GM21529 (cell line): ENCODE results near the gene KIAA0513.

Experiments used
- ATAC-seq: cut with Tn5 transposase; IDR thresholded peaks from one replicate; pipeline ENCODE4 v1.9.1; 2021; ENCODE audit not compliant: unreplicated experiment

Gene KIAA0513

DNA sequence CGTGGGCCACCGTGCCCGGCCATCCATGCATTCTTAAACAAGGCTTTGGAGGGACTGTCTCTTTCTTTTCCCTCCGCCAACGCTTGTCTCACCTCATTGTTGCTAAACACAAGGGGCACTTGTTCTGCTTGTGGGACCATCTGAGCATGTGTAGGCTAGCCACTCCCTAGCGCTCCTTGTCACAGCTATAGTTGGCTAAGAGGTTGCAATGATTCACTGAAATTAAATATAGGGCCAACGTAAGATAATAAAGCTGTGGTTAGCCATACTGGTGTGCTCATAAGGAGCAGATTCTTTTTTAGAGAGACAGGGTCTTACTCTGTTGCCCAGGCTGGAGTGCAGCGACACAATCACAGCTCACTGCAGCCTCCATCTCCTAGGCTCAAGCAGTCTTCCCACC lies 41.2 kb downstream of the KIAA0513 start:
- no peak for ATAC-seq

DNA sequence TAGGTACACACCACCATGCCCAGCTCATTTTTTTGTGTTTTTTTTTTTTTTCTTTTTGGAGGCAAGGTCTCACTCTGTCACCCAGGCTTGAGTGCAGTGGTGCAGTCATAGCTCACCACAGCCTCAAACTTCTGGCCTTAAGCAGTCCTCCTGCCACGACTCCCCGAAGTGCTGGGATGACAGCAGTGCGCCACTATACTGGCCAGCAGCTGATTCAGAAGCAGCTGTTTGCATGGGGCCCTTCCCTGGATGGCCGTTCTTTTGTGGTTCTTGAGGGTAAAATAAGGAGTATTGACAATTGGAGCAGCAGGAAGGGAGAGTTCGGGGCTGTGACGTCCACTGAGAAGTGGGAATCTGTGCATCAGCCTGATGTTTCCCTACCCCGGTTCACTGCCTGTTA lies 41.6 kb downstream of the KIAA0513 start:
- no peak for ATAC-seq

DNA sequence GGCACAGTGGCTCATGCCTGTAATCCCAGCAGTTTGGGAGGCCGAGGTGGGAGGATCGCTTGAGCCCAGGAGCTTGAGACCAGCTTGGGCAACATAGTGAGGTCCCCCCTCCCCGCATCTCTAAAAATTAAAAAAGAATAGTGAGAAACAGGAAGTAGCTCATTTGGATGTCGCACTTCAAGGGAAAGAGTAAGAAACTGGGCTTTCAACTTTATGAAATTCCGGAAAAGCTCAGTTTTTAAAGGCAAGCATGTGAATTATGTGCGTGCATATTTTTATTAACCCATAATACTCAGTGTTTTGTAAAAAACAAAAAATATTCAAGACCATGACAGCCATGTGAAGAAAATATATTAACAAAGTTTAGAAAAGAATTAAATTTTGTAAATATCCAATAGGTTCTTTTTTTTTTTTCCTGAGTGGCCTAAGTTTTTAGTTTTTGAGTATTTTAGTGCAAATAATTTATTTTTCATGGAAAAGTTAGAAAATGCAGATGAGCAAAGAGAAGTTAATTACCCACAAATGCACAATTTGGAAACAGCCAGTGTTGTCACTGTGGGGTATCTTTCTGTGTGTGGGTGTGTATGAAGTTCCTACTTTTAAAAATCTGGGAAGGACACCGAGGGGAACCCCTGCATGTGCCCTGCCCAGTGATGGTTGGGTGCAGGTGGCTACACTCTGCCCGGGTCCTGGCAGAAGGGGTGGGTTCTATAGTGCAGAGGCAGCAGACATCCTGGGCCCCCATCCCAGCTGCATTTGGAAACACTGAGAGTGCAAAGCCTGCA lies 44.7 kb downstream of the KIAA0513 start:
- ATAC-seq = no peak

DNA sequence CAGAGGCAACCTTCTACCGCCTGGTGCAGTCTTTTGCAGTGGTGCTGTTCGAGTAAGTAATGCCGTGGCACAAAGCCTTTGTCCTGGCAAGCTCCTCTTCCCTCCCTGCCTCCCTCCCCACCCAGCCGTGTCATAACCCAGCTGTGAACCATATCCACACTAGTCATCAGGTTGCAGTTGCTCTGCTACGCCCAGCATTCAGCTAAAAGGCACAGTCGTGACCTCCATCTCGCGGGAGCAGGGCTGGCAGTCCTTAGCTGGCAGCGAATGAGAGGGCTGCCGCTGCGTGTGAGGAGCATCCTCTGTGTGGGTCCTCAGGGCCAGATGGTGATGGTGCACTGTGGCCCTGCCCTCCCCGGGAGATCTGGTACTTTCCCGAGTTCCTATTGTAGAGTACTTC lies 45.4 kb downstream of the KIAA0513 start:
- no peak for ATAC-seq

DNA sequence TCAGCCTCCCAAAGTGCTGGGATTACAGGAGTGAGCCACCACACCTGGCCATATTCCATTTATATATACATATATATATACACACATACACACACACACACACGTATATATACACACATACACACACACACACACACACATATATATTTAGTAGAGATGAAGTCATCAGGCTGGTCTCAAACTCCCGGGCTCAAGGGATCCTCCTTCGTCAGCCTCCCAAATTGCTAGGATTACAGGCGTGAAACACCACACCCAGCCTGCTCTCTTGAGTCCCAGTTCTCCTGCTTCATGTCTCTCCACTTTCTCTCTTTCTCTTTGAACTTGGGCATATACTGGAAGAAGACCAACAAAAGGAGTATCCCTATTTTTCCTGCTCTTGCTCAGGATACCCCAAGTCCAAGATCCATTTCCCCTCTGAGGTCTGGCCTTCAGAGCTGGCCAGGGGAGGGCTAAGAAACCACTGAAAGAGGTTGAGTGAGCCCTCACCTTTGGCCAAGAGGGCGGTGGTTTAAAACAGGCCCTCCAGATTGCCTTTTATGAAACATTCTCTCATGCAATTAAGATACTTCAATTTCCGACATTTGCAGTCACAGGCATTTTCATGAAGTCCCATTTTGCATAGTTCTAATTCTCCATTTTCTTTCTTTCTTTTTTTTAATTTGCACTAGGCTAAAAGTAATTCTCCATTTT lies 46.8 kb downstream of the KIAA0513 start:
- ATAC-seq = no peak

DNA sequence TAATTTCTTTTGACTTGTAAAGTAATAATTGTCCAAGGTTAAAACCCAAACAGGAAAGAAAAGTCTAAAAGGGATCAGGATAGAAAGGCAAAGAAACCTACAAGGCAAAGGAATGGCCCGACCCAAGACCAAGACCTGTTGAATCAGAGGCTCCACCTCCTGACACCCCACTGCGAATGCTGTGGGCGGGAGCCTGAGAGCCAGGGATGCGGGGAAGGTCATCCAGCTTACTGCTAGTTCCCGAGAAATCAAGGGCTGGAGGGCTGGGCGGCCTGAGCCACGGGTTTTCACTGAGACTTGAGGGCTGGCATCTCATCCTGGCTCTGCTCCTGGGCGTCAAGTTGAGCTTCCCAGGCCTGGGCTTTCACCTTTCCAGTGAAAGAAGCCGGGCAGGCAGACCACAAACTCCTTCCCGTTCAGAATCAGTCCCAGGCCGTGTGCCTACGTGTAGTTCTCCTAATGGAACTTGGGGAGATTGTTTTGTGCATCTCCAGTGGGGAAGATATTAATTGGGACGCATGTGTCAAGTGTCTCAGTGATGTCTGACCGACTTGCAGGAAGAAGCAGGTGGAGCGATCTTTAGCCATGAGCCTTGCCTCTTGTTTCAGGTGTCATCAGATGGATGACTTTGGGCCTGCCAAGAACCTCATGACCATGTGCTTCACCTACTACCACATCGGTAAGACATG lies 47.8 kb downstream of the KIAA0513 start:
- no peak for ATAC-seq

DNA sequence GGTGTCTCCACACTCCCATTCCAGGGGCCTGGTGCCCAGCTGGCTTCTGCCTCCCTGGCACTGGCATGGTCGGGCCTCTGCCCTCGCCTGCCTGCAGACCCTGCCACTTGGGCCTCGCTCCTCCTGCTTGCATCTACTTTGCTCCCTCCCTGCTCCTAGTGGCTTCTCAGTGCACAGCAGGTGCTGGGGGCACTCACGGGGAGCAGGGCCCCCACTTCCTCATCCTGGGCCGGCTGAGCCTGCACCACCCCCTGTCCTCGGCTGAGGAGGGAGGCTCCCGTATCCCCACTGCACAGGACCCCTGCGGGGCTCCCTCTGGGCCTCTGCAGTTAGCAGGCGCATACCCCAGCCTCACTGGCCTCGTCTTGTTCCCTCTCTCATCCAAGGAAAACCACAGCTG lies 49.4 kb downstream of the KIAA0513 start:
- no peak for ATAC-seq

DNA sequence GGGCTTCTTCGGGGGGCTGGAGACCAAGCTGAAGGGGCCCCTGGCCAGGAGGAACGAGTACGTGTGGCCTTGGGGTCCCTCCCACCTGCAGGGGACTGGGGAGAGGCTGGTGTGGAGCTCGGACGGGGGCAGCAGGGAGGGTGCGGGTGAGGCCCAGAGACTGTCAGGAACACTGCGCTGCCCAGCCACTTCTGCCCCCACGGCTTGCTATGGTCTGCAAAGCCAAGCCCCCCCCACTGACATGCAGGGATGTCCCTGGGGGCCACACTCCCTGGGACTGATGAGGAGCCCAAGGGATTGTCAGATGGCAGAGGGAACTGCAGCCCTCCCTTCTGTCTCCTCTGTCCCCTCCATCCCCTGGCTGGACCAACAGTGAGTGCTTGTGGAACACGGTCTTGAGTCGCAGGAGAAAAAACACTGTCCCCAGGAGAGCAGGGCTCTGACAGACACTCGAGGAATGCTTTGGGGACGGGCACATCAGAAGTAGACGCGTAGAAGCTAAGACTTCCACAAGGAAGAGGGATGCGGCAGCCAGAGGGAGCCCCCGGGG lies 50.1 kb downstream of the KIAA0513 start:
- ATAC-seq = no peak

DNA sequence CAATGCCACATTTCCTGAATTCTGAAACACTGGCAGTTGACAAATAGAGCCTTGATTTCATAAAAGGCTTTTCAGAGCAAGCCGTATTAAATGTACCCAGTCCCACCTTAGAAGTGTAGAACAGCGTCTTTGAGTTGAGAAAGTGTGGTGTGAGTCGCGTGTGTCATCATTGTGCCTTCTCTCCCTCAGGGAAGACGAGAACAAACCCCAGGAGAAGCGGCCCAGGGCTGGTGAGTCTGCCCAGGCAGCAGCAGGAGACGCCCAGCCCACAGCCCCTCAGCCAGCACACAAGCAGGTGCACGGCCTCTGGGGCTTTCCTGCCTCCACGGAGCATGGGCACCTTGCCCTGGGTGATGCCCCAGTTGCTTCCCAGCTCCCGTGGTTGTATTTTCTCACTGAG lies 50.6 kb downstream of the KIAA0513 start:
- ATAC-seq = no peak

DNA sequence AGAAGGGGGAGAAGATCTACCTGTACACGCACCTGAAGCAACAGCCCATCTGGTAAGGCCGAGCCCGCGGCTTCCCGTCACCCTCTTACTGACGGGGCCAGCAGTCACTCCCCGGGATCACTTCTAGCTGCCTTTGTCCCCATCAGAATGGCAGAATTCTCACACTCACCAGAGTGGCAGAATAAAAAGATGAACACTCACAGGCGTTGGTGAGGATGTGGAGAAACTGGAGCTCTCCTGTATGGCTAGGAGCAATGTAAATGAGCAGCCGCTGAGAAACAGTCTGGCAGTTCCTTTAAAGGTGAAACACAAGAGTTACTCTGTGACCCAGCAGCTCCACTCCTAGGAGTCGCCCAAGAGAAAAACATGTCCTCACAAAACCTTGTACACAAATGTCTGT lies 51.4 kb downstream of the KIAA0513 start:
- ATAC-seq = no peak

DNA sequence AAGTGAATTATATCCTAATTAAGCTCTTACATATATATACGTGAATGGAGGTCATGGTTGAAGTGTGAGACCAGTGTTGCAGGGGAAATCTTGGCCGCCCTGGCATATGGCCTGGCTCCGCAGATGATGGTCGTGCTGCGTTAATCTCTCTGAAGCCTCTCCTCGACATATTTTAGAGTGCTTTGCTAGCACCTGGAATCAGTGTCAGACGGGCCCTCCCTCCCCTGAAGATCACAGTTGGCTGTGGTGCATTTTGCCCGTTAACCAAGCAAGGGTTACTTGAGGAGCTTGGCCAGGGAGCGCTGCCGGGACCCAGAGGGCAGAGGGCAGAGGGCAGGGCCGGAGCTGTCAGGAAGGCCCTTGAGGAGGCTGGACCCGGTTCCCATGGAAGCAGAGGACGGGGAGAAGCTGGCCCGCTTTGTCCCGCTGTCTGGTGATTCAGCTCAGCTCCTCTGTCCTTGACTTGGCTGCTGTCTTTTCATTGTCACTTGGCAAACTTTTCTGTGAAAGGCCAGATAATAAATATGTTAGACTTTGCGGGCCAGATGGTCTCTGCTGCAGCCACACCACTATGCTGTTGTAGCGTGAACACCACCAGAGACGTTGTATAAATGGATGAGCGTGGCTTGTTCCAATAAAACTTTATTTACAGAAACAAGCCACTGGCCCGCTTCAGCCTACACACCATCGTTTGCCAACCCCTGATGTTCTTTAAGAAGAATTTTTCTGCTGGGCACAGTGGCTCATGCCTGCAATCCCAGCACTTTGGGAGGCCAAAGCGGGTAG lies 52.4 kb downstream of the KIAA0513 start:
- no peak for ATAC-seq

DNA sequence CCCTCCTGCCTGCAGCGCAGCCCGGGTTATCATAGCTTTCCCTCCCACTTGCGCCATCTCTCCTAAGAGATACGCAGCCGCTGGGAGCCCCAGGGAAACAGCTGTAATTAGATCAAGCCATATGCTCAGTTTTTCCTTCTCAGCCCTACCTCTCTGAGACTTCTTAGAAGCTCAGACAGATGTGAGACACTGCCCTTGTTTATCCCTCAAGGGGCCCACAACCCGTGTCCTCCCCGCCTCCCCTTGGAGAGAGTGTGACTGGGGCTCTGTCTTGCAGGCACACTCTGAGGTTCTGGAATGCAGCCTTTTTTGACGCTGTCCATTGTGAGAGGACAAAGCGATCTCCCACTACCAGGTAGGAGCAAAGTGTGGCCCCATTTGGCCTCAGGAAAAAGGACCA lies 53.4 kb downstream of the KIAA0513 start:
- no peak for ATAC-seq

DNA sequence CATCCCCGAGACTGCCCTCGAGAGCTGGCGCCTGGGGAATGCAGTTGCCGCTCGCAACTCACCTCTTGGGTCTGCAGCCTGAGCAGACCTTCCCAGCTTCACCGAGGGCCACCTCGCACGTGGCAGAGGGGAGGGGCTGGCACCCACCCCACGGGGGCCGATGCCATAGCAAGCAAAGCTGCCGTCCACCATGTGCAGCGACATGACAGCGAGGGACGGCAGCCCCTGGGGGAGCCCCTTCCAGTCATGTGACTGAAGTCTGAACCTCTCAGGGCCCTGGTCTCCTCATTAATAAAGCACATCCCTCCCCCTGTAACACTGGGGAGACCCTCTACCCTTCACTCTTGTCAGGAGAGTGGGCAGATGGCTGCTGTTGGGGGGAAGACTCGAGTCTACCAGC lies 54.2 kb downstream of the KIAA0513 start:
- no peak for ATAC-seq

DNA sequence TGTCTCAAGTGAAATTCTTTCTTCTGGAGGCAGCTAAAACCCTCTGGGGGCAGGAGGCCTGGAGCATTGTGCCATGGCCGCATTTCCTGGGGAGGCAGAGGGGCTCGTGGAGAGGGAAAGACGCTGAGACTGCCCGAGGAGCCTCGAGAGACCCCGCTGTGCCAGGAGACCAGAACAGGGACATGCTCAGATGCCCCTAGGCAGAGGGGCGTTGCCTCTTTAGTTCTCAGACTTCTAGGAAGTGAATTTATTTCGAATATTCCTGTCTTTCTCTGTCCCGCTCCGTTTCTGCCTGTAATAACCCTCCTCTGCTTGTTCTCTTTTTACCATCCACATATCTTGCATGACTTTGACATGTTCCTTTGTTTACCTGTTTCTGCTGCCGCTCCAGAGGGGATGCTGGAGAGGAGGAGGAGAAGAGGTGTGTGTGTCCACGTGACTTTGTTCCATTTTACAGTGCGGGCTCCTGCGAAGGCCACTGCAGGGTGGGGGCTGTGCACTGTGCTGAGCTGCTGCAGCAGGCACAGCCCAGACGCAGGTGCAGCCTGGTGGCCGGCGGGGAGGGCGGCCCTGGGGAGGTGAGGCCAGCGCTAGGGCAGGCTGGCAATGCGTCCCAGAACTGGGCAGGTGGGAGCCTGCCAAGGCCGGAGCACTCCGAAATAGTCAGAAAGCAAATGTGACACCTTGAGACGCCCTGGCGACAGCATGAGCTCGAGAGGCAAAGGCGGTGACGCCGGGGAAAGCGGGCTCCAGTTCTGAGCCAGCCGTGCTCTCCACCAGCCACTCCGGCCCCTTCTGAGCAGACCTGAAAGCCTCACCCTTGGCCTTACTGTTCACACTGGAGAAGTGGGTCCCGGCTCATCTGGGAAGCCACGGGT lies 54.8 kb downstream of the KIAA0513 start:
- no peak for ATAC-seq

DNA sequence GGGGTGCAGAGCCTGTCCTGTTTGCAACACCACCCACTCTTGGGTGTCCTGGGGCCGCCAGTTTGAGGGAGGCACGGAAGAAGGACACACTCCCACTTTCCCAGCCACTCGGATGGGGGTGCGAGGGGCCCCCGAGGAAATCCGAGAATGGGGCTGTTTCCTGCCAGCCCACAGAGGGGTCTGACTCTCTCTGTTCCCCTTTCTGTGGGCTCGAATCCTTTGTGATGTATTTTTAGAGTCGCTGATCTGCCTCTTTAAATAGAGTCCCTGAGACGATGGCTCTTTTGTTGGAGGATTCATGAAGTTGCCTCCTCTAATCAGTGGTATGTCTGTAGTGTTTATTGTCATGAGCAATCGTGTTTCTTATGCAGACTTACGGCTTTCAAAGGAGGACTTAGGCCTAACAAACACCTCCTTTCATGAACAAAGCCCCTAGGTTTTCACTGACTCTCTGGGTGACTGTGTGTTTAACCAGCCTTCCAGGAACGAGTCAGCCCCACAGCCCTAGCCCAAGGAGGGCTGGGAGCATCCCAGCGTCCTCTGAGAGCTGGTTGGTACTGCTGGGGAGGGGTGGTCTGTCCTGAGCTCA lies 55.5 kb downstream of the KIAA0513 start:
- no peak for ATAC-seq

DNA sequence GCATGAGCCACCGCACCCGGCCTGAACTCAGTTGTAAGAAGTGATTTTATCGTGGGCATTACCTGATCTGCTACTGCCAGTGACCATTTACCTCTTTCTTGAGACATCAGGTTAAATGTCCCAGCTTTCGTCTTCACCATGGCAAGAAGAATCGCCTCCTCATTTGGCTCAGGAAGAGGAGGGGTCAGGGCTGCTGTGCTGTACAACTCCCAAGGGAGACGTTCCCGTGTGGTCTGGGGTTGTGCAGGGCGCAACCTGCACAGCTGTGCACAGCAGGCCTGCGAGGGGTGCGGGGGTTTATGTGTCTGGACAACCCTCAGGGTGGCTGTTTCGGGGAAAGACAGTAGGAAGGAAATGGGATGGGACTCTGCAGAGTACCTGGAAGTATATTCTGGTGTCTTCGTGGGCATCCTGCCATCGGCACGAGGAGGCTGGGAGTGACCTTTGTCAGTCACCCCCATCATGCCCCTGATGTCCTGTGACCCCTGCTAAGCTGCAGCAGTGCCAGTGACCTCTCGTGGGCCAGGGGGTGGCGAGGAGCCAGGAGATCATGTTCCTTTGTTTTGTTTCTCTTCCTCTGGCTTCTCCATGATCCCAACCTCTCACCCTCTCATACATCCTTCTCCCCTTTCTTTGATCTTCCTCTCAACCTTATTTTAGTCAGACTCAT lies 57.4 kb downstream of the KIAA0513 start:
- ATAC-seq = no peak

DNA sequence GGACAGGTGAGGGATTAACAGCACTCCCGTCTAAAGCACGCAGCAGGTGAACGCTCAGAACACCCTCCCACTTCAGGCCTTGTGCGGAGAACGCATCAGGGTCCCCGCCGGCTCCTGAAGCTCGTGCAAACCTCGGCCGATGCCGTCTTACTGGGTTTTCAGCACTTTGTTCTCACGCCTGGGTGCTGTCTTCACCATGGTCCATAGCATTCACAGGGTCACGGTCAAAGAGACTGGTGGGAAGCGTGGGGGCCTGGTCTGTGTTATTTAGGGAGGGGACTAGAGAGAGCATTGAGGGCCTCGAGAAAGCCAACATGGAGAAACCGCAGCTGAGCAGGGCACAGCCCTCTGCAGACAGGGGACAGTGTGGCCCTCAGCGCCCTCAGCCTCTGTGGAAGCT lies 58.1 kb downstream of the KIAA0513 start:
- ATAC-seq = no peak

DNA sequence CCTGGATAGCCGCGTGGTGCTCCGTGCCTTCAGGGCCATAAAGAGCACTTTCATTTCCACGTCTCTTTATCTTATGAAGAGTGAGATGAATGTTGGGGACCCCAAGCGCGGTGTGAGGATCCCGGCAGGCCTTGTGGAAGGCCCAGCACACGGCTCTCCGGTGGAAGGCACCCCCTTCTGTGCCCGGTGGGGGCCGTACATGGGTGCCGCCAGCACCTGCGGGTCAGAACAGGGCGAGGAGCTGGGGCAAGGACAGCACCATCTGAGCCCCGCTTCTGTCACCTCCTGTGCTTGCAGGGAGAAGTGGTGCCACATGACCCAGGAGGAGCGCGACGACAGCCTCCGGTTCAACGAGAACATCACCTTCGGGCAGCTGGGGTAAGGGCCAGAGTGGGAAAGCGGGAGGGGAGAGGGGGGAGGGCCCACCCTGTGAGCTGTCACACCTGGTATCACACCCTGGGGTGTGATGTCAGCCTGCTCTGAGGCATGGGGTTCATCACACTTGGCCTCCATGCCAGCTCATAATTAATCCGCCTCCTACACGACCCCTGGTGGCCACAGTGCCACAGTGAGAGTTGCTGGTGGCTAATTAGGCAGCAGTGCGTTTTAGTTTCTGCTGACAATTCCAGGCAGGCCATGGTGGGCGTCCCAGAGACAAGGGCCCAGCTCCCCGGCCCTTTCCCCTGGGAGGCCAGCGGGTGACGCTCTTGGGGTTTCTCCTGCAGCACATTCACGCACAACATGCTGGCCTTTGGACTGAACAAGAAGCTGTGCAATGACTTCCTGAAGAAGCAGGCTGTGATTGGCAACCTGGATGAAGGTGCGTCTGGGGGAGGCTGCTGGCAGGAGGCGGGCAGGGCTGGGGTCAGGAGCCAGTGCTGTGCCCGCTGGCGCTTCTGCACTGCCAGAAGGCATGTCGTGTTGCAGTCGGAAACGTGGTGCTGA lies 59.0 kb downstream of the KIAA0513 start:
- peak; percentile 52 for ATAC-seq
